Mucosa of descending colon (tissue), 3 donors: ENCODE results near the gene BET1L. TPM values are rescaled to one million over a fixed set of nuclear protein-coding genes. Genes with fewer than 3 reads are reported as not detected.
"Not testable (repeated sequence)": the region's sequence is repeated elsewhere in the genome, so short reads cannot be mapped to it uniquely, and the experiment has no call there.

Source experiments
- ATAC-seq: fragments of 200-7000 bp; cut with Tn5 transposase; one replicate; pipeline ENCODE4 v1.9.1; 2020; ENCODE audit warnings: mild to moderate bottlenecking, moderate library complexity
- DNase-seq, 3 donors: peaks; one replicate each; pipeline ENCODE4 v3.0.0-alpha.2; 2020
- H3K36me3 ChIP-seq: fragments of 200-600 bp; one replicate; pipeline ENCODE4 v1.8.0; 2021; ENCODE audit warnings: low read depth, mild to moderate bottlenecking
- H3K4me1 ChIP-seq: fragments of 200-600 bp; one replicate; pipeline ENCODE4 v1.8.0; 2021; ENCODE audit warnings: low read depth, mild to moderate bottlenecking
- H3K4me3 ChIP-seq: fragments of 200-600 bp; one replicate; pipeline ENCODE4 v1.8.0; 2021; ENCODE audit warnings: mild to moderate bottlenecking
- H3K9me3 ChIP-seq: fragments of 200-600 bp; one replicate; pipeline ENCODE4 v1.8.0; 2021; ENCODE audit warnings: mild to moderate bottlenecking
- CTCF ChIP-seq: fragments of 200-600 bp; IDR thresholded peaks from one replicate; pipeline ENCODE4 v1.8.0; 2022; ENCODE audit warnings: antibody characterized with exemption, mild to moderate bottlenecking
- intact Hi-C, 2 donors: fragments of 100-400 bp; cut with DNase I in 1 of 2; cut with micrococcal nuclease in 1 of 2; formaldehyde crosslinking; loops; one replicate each; pipeline versions ENCODE4 v1.11.0 to v1.11.1; 2022; cut with DNase I, micrococcal nuclease
- total RNA-seq, 3 donors: library from RNA; stranded (reverse); fragmentation: NEBNext Ultra II Directional in 2 of 3; extraction: Animal tissue kit (Norgen Biotek cat#: 25700) in 2 of 3; gene quantifications; one replicate each; pipeline versions ENCODE4 v1.2.1 to v1.2.4, GENCODE V29; 2021 to 2023
- donor health status: DM: no; HTN: no; CAD: no; lungs with moderate emphysema.
- donor health status: DM: no; HTN: no; CAD: no.
- donor health status: DM: no; HTN: yes; CAD: no.

The BET1L gene
- total RNA-seq, 3 donors from 2014 or later = 51.5 to 59.9 (median 55.8) TPM

GRCh38 chr11:241634-242033 lies 34.4 kb upstream of the BET1L start:
- Histone ChIP-seq H3K9me3 (no peaks in the 10 kb centered on the region), H3K4me1 (peaks cover 10% of the 10 kb centered on the region), H3K36me3 (peaks cover 9% of the 10 kb centered on the region), H3K4me3 (no peak overlapping the region)
- DNase-seq (no peak), ATAC-seq (no peak)
- intact Hi-C loops = no loop called here
- no peak for TF ChIP-seq CTCF

- Histone ChIP-seq H3K4me1 (peaks cover 13% of the 10 kb centered on the region), H3K36me3 (peaks cover 9% of the 10 kb centered on the region), H3K9me3 (no peaks in the 10 kb centered on the region), H3K4me3 (no peak overlapping the region)
- no peak for TF ChIP-seq CTCF
- ATAC-seq (no peak), DNase-seq (no peak)
- intact Hi-C loops = no loop called here
Observed at GRCh38 chr11:240315-240714, 33.1 kb upstream of the BET1L start.

GRCh38 chr11:238346-238745 lies 31.1 kb upstream of the BET1L start:
- intact Hi-C loops, H3K36me3 ChIP-seq, ATAC-seq, H3K4me3 ChIP-seq, H3K9me3 ChIP-seq, DNase-seq: not testable (repeated sequence)
- peaks cover 18% of the 10 kb centered on the region for H3K4me1 ChIP-seq

- DNase-seq (peak; percentile 88 to 94 (median 91)), ATAC-seq (peak; percentile 93)
- peak within 1 kb of the TSS; percentile 89 for H3K4me3 ChIP-seq
- intact Hi-C loops = no loop called here
- peaks cover 18% of the 10 kb centered on the region for H3K4me1 ChIP-seq
- H3K36me3 ChIP-seq = no peaks in the 10 kb centered on the region
- no peak for TF ChIP-seq CTCF
- no peaks in the 10 kb centered on the region for H3K9me3 ChIP-seq
Observed at GRCh38 chr11:236774-237767, 29.9 kb upstream of the BET1L start, which contains the start of gene PSMD13. Gene PSMD13 (plus strand): TSS chr11:236976. CDS start chr11:237050, 74 bp downstream.

DNA sequence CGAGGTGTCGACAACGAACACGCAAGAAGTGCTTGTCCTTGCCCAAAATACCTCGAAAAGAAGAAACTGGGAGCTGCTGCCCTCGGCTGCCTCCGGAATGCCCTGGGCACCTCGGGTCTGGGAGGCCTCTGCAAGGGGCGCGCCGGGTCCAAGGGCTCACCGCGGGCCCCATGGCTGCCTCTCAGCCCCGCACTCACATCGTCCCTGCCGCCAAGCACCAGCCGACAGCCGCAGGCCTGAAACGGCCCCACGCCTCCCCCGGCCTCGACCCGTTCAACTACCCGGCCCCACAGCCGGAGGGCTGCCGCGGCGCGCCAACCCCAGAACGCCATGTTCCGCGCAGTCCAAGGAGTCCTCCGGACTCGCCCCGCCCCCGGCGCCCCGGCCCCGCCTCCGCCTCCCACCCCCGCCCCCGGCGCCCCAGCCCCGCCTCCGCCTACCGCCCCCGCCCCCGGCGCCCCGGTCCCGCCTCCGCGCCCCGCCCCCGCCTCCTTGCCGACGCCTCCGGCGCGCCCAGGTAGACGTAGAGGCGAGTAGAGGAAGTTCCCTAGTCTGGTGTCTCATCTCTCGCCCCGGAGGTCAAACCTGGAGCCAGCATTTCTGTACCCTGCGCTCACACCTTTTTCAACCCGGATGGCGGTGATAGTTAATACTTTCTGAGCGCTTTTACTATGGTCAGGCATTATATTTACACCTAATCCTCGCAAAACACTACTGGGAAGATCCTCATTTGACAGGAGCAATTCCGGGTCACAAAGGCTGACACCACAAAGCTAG lies 29.0 kb upstream of the BET1L start, which contains the start of gene SIRT3:
TSS of gene SIRT3 (minus strand) at position 346 of the 777 bp plus-strand sequence. CDS start at position 332, 14 bp downstream.
- TF ChIP-seq CTCF = no peak
- Histone ChIP-seq H3K36me3 (no peaks in the 10 kb centered on the region), H3K4me3 (peak within 1 kb of the TSS; percentile 89), H3K9me3 (no peaks in the 10 kb centered on the region), H3K4me1 (peaks cover 18% of the 10 kb centered on the region)
- intact Hi-C loops = no loop called here
- ATAC-seq = peak; percentile 96
- peak; percentile 91 to 93 (median 91) for DNase-seq
